Ishikawa (cell line): Measurements from ENCODE around the gene COL4A2.

Source experiments
- FOXM1 ChIP-seq: IDR thresholded peaks from 2 replicates; pipeline ENCODE4 v1.6.1; 2012; ENCODE audit warnings: low read depth, borderline replicate concordance
- TEAD4 ChIP-seq: IDR thresholded peaks from 2 replicates; pipeline ENCODE4 v1.6.1; 2012

DNA sequence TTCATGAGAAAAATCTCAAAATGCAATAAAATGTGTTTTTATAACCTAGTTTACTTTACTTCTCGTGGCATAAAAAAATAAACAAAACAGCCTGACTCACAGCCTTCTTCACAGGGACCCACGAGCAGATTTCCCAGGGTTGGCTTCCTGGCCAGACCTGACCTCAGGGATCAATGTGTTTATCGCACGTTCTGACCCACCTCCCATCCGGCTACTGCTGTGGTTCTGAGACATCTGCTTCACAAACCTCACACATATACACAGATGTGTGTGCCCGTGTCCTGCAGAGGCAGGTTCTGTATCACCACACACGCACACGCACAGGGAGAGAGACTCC lies 118.3 kb downstream of the COL4A2 start:
- no peak for TF ChIP-seq FOXM1
- TF ChIP-seq TEAD4, result no peak
